GM23338 (cell line): ENCODE measurements around the gene INSL4. TPM values are rescaled to one million over a fixed set of nuclear protein-coding genes. Genes with fewer than 3 reads are reported as not detected.

Source experiments
- ATAC-seq: fragments of 200-7000 bp; cut with Tn5 transposase; 3 replicates; pipeline ENCODE4 v1.9.1; 2020
- DNase-seq: peaks from one replicate; pipeline ENCODE4 v3.0.0-alpha.2; 2015; ENCODE audit warnings: low spot score
- H2AFZ ChIP-seq: fragments of 200-600 bp; sonication (generic); 2 replicates; pipeline ENCODE4 v1.8.0; 2016; ENCODE audit warnings: antibody characterized with exemption, mild to moderate bottlenecking, moderate library complexity
- H3F3A ChIP-seq: fragments of 200-600 bp; sonication (generic); replicated peaks from 2 replicates; pipeline ENCODE4 v1.8.0; 2017; ENCODE audit warnings: antibody characterized with exemption, mixed run types, low read depth
- H3K27ac ChIP-seq: fragments of 200-600 bp; sonication (generic); 2 replicates; pipeline ENCODE4 v1.6.1; 2016; ENCODE audit warnings: low read depth
- H3K27me3 ChIP-seq: fragments of 200-600 bp; sonication (generic); 2 replicates; pipeline ENCODE4 v1.8.0; 2016; ENCODE audit warnings: mild to moderate bottlenecking, mixed run types, moderate library complexity; ENCODE audit not compliant: insufficient read depth
- H3K36me3 ChIP-seq: fragments of 200-600 bp; sonication (generic); 2 replicates; pipeline ENCODE4 v1.8.0; 2016; ENCODE audit warnings: mild to moderate bottlenecking; ENCODE audit not compliant: insufficient read depth
- H3K4me1 ChIP-seq: fragments of 200-600 bp; sonication (generic); 2 replicates; pipeline ENCODE4 v1.8.0; 2016; ENCODE audit warnings: mild to moderate bottlenecking, moderate library complexity; ENCODE audit not compliant: insufficient read depth
- H3K4me2 ChIP-seq: fragments of 200-600 bp; sonication (generic); 2 replicates; pipeline ENCODE4 v1.7.1; 2017; ENCODE audit warnings: mixed run types
- H3K4me3 ChIP-seq: fragments of 200-600 bp; sonication (generic); 2 replicates; pipeline ENCODE4 v1.6.1; 2016; ENCODE audit warnings: mixed run types
- H3K79me2 ChIP-seq: fragments of 200-600 bp; sonication (generic); replicated peaks from 2 replicates; pipeline ENCODE4 v1.8.0; 2017; ENCODE audit warnings: mild to moderate bottlenecking; ENCODE audit not compliant: insufficient read depth
- H3K9me2 ChIP-seq: fragments of 200-600 bp; sonication (generic); 2 replicates; pipeline ENCODE4 v1.8.0; 2017; ENCODE audit not compliant: insufficient read depth
- H4K20me1 ChIP-seq: fragments of 200-600 bp; sonication (generic); replicated peaks from 2 replicates; pipeline ENCODE4 v1.8.0; 2017; ENCODE audit warnings: mild to moderate bottlenecking; ENCODE audit not compliant: insufficient read depth
- H3K27ac Mint-ChIP-seq: 2 replicates; pipeline ENCODE4 v1.8.0; 2020; ENCODE audit warnings: inconsistent platforms, mild to moderate bottlenecking, moderate library complexity, mixed read lengths
- H3K27me3 Mint-ChIP-seq: 3 replicates; pipeline ENCODE4 v1.8.0; 2022; ENCODE audit warnings: low read depth, mild to moderate bottlenecking, moderate library complexity, mixed read lengths, inconsistent platforms; ENCODE audit not compliant: insufficient read depth, poor library complexity
- H3K36me3 Mint-ChIP-seq: 3 replicates; pipeline ENCODE4 v1.8.0; 2021; ENCODE audit warnings: low read depth, mild to moderate bottlenecking, inconsistent platforms, moderate library complexity, mixed read lengths
- H3K4me1 Mint-ChIP-seq: 3 replicates; pipeline ENCODE4 v1.8.0; 2020; ENCODE audit warnings: mild to moderate bottlenecking, inconsistent platforms, mixed read lengths
- H3K4me3 Mint-ChIP-seq: 3 replicates; pipeline ENCODE4 v1.8.0; 2021; ENCODE audit warnings: moderate library complexity, mild to moderate bottlenecking, inconsistent platforms, mixed read lengths
- H3K9me3 Mint-ChIP-seq: 3 replicates; pipeline ENCODE4 v1.8.0; 2020; ENCODE audit warnings: moderate library complexity, mild to moderate bottlenecking, inconsistent platforms, mixed read lengths
- CREB1 ChIP-seq: fragments of 250-450 bp; sonication (Bioruptor Pico); IDR thresholded peaks from 2 replicates; pipeline ENCODE4 v1.5.0; 2020; ENCODE audit warnings: low read depth, mild to moderate bottlenecking, moderate library complexity
- CTCF ChIP-seq, 2 experiments: fragments of 200-600 bp in 1 of 2; sonication (generic) in 1 of 2; conservative IDR thresholded peaks; 2 replicates each; pipeline versions ENCODE4 v1.5.1 to v1.6.1; 2016 to 2017; ENCODE audit warnings: antibody characterized with exemption in 2 of 2, low read depth in 2 of 2, mild to moderate bottlenecking in 2 of 2, moderate library complexity in 1 of 2
- ETS1 ChIP-seq: IDR thresholded peaks from 2 replicates; pipeline ENCODE4 v1.6.1; 2016; ENCODE audit warnings: antibody characterized with exemption
- EZH2 ChIP-seq: fragments of 200-600 bp; sonication (generic); IDR thresholded peaks from one replicate; pipeline ENCODE4 v1.8.0; 2017; ENCODE audit warnings: antibody characterized with exemption, mild to moderate bottlenecking, low read depth; ENCODE audit not compliant: unreplicated experiment
- EZH2phosphoT487 ChIP-seq: fragments of 200-600 bp; sonication (generic); IDR thresholded peaks from one replicate; pipeline ENCODE4 v1.8.1; 2018; ENCODE audit warnings: antibody characterized with exemption; ENCODE audit not compliant: unreplicated experiment
- JUNB ChIP-seq: IDR thresholded peaks from one replicate; pipeline ENCODE4 v1.6.1; 2016; ENCODE audit warnings: antibody characterized with exemption; ENCODE audit not compliant: unreplicated experiment
- NANOG ChIP-seq: IDR thresholded peaks from 2 replicates; pipeline ENCODE4 v1.6.1; 2016; ENCODE audit warnings: antibody characterized with exemption, borderline replicate concordance
- POLR2AphosphoS5 ChIP-seq: IDR thresholded peaks from 2 replicates; pipeline ENCODE4 v1.6.1; 2016; ENCODE audit warnings: antibody characterized with exemption, low read depth
- REST ChIP-seq: IDR thresholded peaks from one replicate; pipeline ENCODE4 v1.6.1; 2018; ENCODE audit warnings: antibody characterized with exemption; ENCODE audit not compliant: unreplicated experiment
- STAT1 ChIP-seq: IDR thresholded peaks from one replicate; pipeline ENCODE4 v1.6.1; 2016; ENCODE audit warnings: antibody characterized with exemption; ENCODE audit not compliant: unreplicated experiment
- ZNF114 ChIP-seq: fragments of 250-450 bp; sonication (Bioruptor Pico); IDR thresholded peaks from 2 replicates; pipeline ENCODE4 v1.5.0; 2020; ENCODE audit warnings: mild to moderate bottlenecking, moderate library complexity
- ZNF331 ChIP-seq: fragments of 250-450 bp; sonication (Bioruptor Pico); IDR thresholded peaks from 2 replicates; pipeline ENCODE4 v1.5.0; 2020; ENCODE audit warnings: low read depth, mild to moderate bottlenecking, moderate library complexity
- polyA plus RNA-seq: library from polyadenylated mRNA; unstranded; fragments of >200 nt; fragmentation: Nextera tagmentation; extraction: Ambion mirVana; gene quantifications from 2 replicates; pipeline ENCODE4 v1.2.1, GENCODE V29; 2016
- total RNA-seq: library from RNA; depleted of rRNA; stranded (reverse); fragments of >200 nt; shearing (Covaris generic); gene quantifications from 2 replicates; pipeline ENCODE4 v1.2.3, GENCODE V29; 2014
- TF ChIP-seq, protein P1 (sequence below): fragments of 250-450 bp; sonication (Bioruptor Pico); IDR thresholded peaks from 2 replicates; pipeline ENCODE4 v1.5.0; 2020; ENCODE audit warnings: mild to moderate bottlenecking, moderate library complexity

The INSL4 gene
- total and polyA plus RNA-seq, 2 experiments from 2014 or later = not detected

- H3K4me2 ChIP-seq = no peak overlapping the region
- Mint-ChIP-seq H3K4me1 (peaks cover 6% of the 10 kb centered on the region), H3K27ac (no peak overlapping the region), H3K9me3 (no peaks in the 10 kb centered on the region; the same call in 2 of the 3 replicates), H3K36me3 (no peaks in the 10 kb centered on the region), H3K27me3 (peaks cover 8% of the 10 kb centered on the region), H3K4me3 (no peak overlapping the region)
- no peak overlapping the region for H2AFZ ChIP-seq
- H3K4me3 ChIP-seq = no peak overlapping the region
- no peaks in the 10 kb centered on the region for H4K20me1 ChIP-seq
- no peaks in the 10 kb centered on the region for H3K27me3 ChIP-seq
- no peaks in the 10 kb centered on the region for H3K36me3 ChIP-seq
- DNase-seq = no peak
- H3K4me1 ChIP-seq = no peaks in the 10 kb centered on the region
- H3K9me2 ChIP-seq = no peaks in the 10 kb centered on the region
- no peaks in the 10 kb centered on the region for H3F3A ChIP-seq
- ATAC-seq = no peak
- H3K79me2 ChIP-seq = no peaks in the 10 kb centered on the region
- TF ChIP-seq JUNB (no peak), ZNF114 (CRISPR knock-in tag) (no peak), POLR2AphosphoS5 (no peak), REST (no peak), ETS1 (no peak), CREB1 (no peak), STAT1 (no peak), CTCF (conservative IDR thresholded peaks at IDR 0.05; ENCODE audit: low read depth in 2 of 2) (no peak), EZH2 (no peak), NANOG (no peak), EZH2phosphoT487 (no peak), ZNF331 (CRISPR knock-in tag) (no peak)
- TF ChIP-seq, protein P1, sequence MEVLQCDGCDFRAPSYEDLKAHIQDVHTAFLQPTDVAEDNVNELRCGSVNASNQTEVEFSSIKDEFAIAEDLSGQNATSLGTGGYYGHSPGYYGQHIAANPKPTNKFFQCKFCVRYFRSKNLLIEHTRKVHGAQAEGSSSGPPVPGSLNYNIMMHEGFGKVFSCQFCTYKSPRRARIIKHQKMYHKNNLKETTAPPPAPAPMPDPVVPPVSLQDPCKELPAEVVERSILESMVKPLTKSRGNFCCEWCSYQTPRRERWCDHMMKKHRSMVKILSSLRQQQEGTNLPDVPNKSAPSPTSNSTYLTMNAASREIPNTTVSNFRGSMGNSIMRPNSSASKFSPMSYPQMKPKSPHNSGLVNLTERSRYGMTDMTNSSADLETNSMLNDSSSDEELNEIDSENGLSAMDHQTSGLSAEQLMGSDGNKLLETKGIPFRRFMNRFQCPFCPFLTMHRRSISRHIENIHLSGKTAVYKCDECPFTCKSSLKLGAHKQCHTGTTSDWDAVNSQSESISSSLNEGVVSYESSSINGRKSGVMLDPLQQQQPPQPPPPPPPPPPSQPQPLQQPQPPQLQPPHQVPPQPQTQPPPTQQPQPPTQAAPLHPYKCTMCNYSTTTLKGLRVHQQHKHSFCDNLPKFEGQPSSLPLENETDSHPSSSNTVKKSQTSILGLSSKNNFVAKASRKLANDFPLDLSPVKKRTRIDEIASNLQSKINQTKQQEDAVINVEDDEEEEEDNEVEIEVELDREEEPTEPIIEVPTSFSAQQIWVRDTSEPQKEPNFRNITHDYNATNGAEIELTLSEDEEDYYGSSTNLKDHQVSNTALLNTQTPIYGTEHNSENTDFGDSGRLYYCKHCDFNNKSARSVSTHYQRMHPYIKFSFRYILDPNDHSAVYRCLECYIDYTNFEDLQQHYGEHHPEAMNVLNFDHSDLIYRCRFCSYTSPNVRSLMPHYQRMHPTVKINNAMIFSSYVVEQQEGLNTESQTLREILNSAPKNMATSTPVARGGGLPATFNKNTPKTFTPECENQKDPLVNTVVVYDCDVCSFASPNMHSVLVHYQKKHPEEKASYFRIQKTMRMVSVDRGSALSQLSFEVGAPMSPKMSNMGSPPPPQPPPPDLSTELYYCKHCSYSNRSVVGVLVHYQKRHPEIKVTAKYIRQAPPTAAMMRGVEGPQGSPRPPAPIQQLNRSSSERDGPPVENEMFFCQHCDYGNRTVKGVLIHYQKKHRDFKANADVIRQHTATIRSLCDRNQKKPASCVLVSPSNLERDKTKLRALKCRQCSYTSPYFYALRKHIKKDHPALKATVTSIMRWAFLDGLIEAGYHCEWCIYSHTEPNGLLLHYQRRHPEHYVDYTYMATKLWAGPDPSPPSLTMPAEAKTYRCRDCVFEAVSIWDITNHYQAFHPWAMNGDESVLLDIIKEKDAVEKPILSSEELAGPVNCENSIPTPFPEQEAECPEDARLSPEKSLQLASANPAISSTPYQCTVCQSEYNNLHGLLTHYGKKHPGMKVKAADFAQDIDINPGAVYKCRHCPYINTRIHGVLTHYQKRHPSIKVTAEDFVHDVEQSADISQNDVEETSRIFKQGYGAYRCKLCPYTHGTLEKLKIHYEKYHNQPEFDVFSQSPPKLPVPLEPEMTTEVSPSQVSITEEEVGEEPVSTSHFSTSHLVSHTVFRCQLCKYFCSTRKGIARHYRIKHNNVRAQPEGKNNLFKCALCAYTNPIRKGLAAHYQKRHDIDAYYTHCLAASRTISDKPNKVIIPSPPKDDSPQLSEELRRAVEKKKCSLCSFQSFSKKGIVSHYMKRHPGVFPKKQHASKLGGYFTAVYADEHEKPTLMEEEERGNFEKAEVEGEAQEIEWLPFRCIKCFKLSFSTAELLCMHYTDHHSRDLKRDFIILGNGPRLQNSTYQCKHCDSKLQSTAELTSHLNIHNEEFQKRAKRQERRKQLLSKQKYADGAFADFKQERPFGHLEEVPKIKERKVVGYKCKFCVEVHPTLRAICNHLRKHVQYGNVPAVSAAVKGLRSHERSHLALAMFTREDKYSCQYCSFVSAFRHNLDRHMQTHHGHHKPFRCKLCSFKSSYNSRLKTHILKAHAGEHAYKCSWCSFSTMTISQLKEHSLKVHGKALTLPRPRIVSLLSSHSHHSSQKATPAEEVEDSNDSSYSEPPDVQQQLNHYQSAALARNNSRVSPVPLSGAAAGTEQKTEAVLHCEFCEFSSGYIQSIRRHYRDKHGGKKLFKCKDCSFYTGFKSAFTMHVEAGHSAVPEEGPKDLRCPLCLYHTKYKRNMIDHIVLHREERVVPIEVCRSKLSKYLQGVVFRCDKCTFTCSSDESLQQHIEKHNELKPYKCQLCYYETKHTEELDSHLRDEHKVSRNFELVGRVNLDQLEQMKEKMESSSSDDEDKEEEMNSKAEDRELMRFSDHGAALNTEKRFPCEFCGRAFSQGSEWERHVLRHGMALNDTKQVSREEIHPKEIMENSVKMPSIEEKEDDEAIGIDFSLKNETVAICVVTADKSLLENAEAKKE (CRISPR knock-in tag) = no peak
- no peak overlapping the region for H3K27ac ChIP-seq
Observed at GRCh38 chr9:5191985-5192384, 39.2 kb upstream of the INSL4 start.
